Glutamatergic neuron (in vitro differentiated cells): ENCODE results near the gene SIRT3. TPM values are rescaled to one million over a fixed set of nuclear protein-coding genes. Genes with fewer than 3 reads are reported as not detected.

Source experiments
- DNase-seq: peaks from one replicate; pipeline ENCODE4 v3.0.0; 2022
- H3K27ac Mint-ChIP-seq: one replicate; pipeline ENCODE4 v1.8.0; 2020; ENCODE audit warnings: mild to moderate bottlenecking, mixed read lengths, inconsistent platforms; ENCODE audit not compliant: unreplicated experiment
- H3K27me3 Mint-ChIP-seq: one replicate; pipeline ENCODE4 v1.8.0; 2020; ENCODE audit warnings: mild to moderate bottlenecking, moderate library complexity, mixed read lengths, inconsistent platforms; ENCODE audit not compliant: unreplicated experiment
- H3K36me3 Mint-ChIP-seq: one replicate; pipeline ENCODE4 v1.8.0; 2020; ENCODE audit warnings: mild to moderate bottlenecking, mixed read lengths, inconsistent platforms; ENCODE audit not compliant: unreplicated experiment
- H3K4me1 Mint-ChIP-seq: one replicate; pipeline ENCODE4 v1.8.0; 2020; ENCODE audit warnings: mild to moderate bottlenecking, low read depth, mixed read lengths, inconsistent platforms; ENCODE audit not compliant: unreplicated experiment
- H3K4me3 Mint-ChIP-seq: one replicate; pipeline ENCODE4 v1.8.0; 2020; ENCODE audit warnings: mild to moderate bottlenecking, mixed read lengths, inconsistent platforms; ENCODE audit not compliant: unreplicated experiment
- H3K9me3 Mint-ChIP-seq: one replicate; pipeline ENCODE4 v1.8.0; 2020; ENCODE audit warnings: mild to moderate bottlenecking, moderate library complexity, mixed read lengths, inconsistent platforms; ENCODE audit not compliant: unreplicated experiment
- total RNA-seq: library from RNA; stranded (reverse); fragmentation: NEBNext Ultra II Directional; extraction: Animal tissue kit (Norgen Biotek cat#: 25700); gene quantifications from one replicate; pipeline ENCODE4 v1.2.1, GENCODE V29; 2021; ENCODE audit not compliant: unreplicated experiment
- TF ChIP-seq, protein P1 (sequence below): fragments of 200-600 bp; sonication (generic); IDR thresholded peaks from one replicate; pipeline ENCODE4 v1.5.0; 2021; ENCODE audit not compliant: partially characterized antibody, unreplicated experiment

The SIRT3 gene
- total RNA-seq, 1 donor from 2014 or later = 23.6 TPM

DNA sequence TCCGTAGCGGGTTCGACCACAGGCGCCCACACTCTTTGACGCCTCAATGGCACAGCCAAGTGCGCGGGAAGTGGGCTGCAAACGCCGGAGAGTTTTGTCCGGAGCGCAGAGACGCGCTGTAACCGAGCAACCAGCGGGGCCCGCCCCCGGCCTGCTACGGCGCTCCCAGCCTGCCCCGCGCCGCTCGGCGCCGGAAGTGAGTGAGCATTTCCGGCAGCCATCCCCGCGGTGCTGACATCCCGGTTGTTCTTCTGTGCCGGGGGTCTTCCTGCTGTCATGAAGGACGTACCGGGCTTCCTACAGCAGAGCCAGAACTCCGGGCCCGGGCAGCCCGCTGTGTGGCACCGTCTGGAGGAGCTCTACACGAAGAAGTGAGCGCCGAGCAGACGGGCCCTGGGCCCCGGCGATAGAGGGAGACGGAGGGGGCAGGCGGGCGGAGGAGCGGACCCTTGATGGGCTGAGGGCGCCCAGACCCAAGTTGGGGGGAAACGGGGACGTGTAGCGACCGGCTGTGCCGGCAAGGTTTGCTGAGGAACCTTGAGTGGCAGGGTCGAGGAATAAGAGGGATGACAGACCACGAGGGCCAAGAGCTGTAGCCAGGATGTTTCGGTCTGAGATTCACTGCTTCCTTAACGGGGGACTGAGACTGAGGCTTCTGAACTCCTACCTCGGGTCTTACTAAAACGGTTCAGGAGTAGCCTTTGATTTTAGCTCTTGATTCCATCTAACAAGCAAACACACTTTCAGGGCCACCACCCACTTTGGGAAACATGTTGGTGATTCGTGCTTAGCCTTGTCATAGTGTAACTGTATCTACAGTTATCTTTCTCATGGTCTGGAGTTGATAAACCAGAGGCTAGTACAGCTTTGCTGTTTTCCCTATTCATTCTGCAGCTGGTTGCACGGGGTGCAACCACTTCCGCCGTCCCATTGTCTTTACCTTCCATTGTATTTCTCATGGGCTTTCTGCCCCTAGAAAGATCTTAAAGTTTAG lies 929 bp upstream of the SIRT3 start, which contains the start of gene PSMD13:
Gene PSMD13, plus strand, starts transcription at position 203 of the 994 bp plus-strand sequence. Its CDS starts 74 bp downstream, at position 277.
- Mint-ChIP-seq H3K4me3 (peak within 1 kb of the TSS; percentile 98), H3K27ac (peak within 1 kb of the TSS; percentile 90), H3K27me3 (peaks cover 2% of the 10 kb centered on the region), H3K9me3 (peaks cover 4% of the 10 kb centered on the region), H3K36me3 (no peaks in the 10 kb centered on the region), H3K4me1 (peaks cover 1% of the 10 kb centered on the region)
- TF ChIP-seq, protein P1, sequence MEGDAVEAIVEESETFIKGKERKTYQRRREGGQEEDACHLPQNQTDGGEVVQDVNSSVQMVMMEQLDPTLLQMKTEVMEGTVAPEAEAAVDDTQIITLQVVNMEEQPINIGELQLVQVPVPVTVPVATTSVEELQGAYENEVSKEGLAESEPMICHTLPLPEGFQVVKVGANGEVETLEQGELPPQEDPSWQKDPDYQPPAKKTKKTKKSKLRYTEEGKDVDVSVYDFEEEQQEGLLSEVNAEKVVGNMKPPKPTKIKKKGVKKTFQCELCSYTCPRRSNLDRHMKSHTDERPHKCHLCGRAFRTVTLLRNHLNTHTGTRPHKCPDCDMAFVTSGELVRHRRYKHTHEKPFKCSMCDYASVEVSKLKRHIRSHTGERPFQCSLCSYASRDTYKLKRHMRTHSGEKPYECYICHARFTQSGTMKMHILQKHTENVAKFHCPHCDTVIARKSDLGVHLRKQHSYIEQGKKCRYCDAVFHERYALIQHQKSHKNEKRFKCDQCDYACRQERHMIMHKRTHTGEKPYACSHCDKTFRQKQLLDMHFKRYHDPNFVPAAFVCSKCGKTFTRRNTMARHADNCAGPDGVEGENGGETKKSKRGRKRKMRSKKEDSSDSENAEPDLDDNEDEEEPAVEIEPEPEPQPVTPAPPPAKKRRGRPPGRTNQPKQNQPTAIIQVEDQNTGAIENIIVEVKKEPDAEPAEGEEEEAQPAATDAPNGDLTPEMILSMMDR = no peak
- DNase-seq = peak; percentile 91

DNA sequence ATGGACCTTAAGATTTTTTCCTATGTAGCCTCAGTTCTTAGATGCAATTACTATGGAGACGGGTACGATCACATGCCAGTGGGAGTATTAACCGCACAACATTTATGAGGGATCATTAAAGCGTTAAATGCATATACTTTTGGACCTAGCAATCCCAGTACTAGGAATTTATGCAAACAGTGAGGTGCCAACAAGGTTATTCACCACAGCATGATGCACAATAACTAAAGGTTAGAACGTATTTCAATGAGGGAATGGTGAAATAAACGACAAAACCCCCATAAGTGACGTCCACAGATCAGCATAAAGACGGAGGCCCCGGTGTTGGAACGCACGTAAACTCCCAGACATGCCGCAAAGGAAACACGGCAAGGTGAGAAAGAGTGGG lies 539 bp downstream of the SIRT3 start:
- peak overlapping the region; percentile 67 for H3K27ac Mint-ChIP-seq
- peaks cover 1% of the 10 kb centered on the region for H3K4me1 Mint-ChIP-seq
- DNase-seq = no peak
- peaks cover 4% of the 10 kb centered on the region for H3K9me3 Mint-ChIP-seq
- peaks cover 2% of the 10 kb centered on the region for H3K27me3 Mint-ChIP-seq
- TF ChIP-seq, protein P1 = no peak
- no peaks in the 10 kb centered on the region for H3K36me3 Mint-ChIP-seq
- peak overlapping the region; percentile 95 for H3K4me3 Mint-ChIP-seq

DNA sequence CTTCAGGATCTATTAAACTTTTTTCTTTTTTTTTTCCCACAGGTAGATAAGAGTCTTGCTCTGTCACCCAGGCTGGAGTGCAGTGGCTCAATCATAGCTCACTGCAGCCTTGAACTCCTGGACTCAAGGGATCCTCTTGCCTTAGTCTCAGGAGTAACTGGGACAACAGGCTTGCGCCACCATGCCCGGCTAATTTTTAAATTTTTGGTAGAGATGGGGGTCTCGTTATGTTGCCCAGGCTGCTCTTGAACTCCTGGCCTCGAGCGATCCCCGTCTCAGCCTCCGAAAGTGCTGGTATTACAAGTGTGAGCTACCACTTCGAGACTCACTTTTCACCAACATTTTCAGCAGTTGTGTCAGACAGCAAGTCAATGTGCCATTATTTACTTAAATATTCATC lies 962 bp downstream of the SIRT3 start:
- H3K9me3 Mint-ChIP-seq = peaks cover 4% of the 10 kb centered on the region
- H3K27ac Mint-ChIP-seq = peak overlapping the region; percentile 67
- TF ChIP-seq, protein P1 = no peak
- peaks cover 2% of the 10 kb centered on the region for H3K27me3 Mint-ChIP-seq
- DNase-seq = no peak
- H3K4me3 Mint-ChIP-seq = peak overlapping the region; percentile 95
- peaks cover 1% of the 10 kb centered on the region for H3K4me1 Mint-ChIP-seq
- H3K36me3 Mint-ChIP-seq = no peaks in the 10 kb centered on the region

DNA sequence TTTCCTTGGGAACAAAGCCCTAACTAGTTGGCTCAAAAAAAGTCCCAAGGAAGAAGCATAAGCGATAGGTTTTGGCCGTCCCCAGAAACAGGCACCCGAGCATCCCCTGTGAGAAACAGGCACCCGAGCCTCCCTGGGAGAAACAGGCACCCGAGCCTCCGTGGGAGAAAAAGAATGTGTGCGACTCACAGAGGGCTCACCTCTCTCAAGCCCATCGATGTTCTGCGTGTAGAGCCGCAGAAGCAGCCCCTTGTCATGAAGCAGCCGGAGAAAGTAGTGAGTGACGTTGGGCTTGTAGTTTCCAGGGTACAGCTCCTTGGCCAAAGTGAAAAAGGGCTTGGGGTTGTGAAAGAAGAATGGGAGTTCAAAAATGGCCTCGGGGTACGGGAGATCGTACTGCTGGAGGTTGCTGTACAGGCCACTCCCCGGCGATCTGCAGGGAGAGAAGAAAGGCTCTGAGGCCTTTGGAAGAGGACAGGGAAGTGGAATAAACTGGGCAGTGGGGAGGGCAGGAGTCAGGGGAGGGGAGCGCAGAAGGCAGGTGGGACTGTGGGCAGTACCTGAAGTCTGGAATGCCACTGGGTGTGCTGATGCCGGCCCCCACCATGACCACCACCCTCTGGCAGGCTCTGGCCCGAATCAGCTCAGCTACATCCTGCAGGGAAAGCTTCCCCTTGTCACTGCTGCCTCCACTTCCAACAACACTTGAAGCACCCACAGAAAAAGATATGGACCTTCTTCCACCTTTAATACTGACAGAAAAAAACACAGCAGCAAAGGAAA lies 3.2 kb downstream of the SIRT3 start:
- H3K4me3 Mint-ChIP-seq = no peak overlapping the region

More for the DNA sequence above, 3.2 kb downstream of the SIRT3 start:
- TF ChIP-seq, protein P1 = no peak
- H3K36me3 Mint-ChIP-seq = no peaks in the 10 kb centered on the region
- H3K9me3 Mint-ChIP-seq = peaks cover 4% of the 10 kb centered on the region
- H3K27me3 Mint-ChIP-seq = peaks cover 2% of the 10 kb centered on the region
- no peaks in the 10 kb centered on the region for H3K4me1 Mint-ChIP-seq
- DNase-seq = no peak
- no peak overlapping the region for H3K27ac Mint-ChIP-seq
